ENCODE measurements around the gene RAPH1.

Gene RAPH1

DNA sequence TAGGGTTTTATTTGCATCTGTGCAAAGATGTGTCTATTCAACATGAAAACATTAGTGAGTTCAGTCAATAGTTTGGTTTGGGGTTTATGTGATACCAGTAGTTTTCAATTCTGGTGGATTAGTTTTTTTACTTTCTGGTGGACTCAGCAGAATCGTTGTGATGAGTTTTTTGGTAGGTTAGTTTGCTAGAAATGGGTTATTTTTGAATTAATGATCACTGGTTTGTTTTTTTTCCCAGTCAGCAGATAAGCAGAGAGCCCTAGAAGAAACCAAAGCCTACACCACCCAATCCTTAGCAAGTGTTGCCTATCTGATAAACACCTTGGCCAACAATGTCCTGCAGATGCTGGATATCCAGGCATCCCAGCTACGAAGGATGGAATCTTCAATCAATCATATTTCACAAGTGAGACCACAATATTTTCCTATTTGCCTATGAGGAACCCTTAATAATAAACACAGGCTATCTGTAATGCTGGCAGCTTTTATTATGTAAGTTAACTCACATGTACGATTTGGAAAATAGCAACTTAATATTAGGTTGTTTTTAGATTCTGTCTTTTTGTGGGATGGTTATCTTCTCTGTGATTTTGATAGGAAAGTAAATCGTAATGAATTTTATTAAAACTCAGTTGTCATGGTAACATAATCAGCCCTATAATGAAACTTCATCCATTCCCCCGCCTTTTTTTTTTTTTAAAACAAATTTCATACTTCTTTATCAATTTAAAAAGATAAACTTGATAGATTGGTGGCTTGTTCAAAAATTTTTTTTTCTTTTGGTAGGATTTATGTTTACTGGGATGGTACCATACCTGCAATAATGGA, 168.2 kb downstream of the RAPH1 start:
- no peak overlapping the region for H3K9ac ChIP-seq
- H3K4me3 ChIP-seq (ENCODE audit: low read depth, low read length), result no peak overlapping the region
- H3K4me2 ChIP-seq (ENCODE audit: low read length), result no peak overlapping the region
- peaks cover 25% of the 10 kb centered on the region for H3K79me2 ChIP-seq
- no peak overlapping the region for H2AFZ ChIP-seq
- H3K4me1 ChIP-seq, result no peaks in the 10 kb centered on the region
- no peaks in the 10 kb centered on the region for H3K36me3 ChIP-seq (ENCODE audit: control insufficient read depth, insufficient read depth, low read length)
- no peaks in the 10 kb centered on the region for H3K27me3 ChIP-seq (ENCODE audit: control insufficient read depth, insufficient read depth, low read length)
- H3K9me3 ChIP-seq (ENCODE audit: control insufficient read depth, low read length), result no peaks in the 10 kb centered on the region
- H3K27ac ChIP-seq, result no peak overlapping the region
- TF ChIP-seq, protein P1, sequence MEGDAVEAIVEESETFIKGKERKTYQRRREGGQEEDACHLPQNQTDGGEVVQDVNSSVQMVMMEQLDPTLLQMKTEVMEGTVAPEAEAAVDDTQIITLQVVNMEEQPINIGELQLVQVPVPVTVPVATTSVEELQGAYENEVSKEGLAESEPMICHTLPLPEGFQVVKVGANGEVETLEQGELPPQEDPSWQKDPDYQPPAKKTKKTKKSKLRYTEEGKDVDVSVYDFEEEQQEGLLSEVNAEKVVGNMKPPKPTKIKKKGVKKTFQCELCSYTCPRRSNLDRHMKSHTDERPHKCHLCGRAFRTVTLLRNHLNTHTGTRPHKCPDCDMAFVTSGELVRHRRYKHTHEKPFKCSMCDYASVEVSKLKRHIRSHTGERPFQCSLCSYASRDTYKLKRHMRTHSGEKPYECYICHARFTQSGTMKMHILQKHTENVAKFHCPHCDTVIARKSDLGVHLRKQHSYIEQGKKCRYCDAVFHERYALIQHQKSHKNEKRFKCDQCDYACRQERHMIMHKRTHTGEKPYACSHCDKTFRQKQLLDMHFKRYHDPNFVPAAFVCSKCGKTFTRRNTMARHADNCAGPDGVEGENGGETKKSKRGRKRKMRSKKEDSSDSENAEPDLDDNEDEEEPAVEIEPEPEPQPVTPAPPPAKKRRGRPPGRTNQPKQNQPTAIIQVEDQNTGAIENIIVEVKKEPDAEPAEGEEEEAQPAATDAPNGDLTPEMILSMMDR (IDR thresholded peaks at IDR 0.05), result no peak

DNA sequence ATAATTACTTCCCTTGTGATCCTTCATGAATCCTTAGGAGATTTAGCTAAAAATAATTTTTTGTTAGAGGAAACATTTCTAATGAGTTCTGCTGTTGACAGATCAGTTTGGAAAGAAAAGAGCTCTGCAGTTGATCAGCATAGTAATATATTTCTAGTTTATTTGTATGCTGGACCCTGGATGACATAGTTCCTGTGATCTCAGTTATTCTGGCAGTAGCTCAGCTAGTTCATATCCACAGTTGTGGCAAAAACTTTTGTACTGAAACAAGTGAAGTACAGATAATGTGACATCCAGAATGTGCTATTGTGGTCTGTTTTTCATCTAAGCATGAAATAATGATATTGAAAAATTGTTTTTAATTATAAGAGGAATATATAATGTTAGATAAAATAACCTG, 173.2 kb downstream of the RAPH1 start:
- no peak overlapping the region for H3K4me2 ChIP-seq (ENCODE audit: low read length)
- H3K27ac ChIP-seq, result no peak overlapping the region
- no peak overlapping the region for H2AFZ ChIP-seq
- H3K9me3 ChIP-seq (ENCODE audit: control insufficient read depth, low read length), result no peaks in the 10 kb centered on the region
- H3K27me3 ChIP-seq (ENCODE audit: control insufficient read depth, insufficient read depth, low read length), result no peaks in the 10 kb centered on the region
- no peak overlapping the region for H3K4me3 ChIP-seq (ENCODE audit: low read depth, low read length)
- H3K4me1 ChIP-seq, result no peaks in the 10 kb centered on the region
- TF ChIP-seq, protein P1 (IDR thresholded peaks at IDR 0.05), result no peak
- no peak overlapping the region for H3K9ac ChIP-seq
- peaks cover 34% of the 10 kb centered on the region for H3K79me2 ChIP-seq
- H3K36me3 ChIP-seq (ENCODE audit: control insufficient read depth, insufficient read depth, low read length), result no peaks in the 10 kb centered on the region

DNA sequence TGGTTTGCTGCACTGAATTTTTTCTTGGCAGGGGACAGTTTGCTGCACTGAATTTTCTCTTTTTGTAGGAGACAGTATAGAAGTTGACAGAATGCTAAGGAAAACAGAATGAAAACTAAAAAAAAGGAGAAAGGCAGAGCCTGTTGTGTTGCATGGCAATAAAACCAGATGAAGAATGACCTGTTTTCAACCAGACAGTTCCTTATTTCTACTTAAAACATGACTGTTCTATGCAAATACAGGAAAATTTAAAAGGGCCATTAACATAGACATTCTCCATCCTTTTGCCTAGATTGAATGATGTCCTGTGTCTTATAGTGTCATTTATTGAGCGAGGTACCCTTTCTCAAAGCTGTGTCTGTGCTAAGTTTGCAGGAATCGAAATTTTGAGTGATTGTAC, 173.6 kb downstream of the RAPH1 start:
- H2AFZ ChIP-seq, result no peak overlapping the region
- TF ChIP-seq, protein P1 (IDR thresholded peaks at IDR 0.05), result no peak
- H3K9ac ChIP-seq, result no peak overlapping the region
- no peaks in the 10 kb centered on the region for H3K9me3 ChIP-seq (ENCODE audit: control insufficient read depth, low read length)
- H3K27me3 ChIP-seq (ENCODE audit: control insufficient read depth, insufficient read depth, low read length), result no peaks in the 10 kb centered on the region
- peaks cover 35% of the 10 kb centered on the region for H3K79me2 ChIP-seq
- H3K4me1 ChIP-seq, result no peaks in the 10 kb centered on the region
- H3K36me3 ChIP-seq (ENCODE audit: control insufficient read depth, insufficient read depth, low read length), result no peaks in the 10 kb centered on the region
- H3K27ac ChIP-seq, result no peak overlapping the region
- H3K4me2 ChIP-seq (ENCODE audit: low read length), result no peak overlapping the region
- H3K4me3 ChIP-seq (ENCODE audit: low read depth, low read length), result no peak overlapping the region

DNA sequence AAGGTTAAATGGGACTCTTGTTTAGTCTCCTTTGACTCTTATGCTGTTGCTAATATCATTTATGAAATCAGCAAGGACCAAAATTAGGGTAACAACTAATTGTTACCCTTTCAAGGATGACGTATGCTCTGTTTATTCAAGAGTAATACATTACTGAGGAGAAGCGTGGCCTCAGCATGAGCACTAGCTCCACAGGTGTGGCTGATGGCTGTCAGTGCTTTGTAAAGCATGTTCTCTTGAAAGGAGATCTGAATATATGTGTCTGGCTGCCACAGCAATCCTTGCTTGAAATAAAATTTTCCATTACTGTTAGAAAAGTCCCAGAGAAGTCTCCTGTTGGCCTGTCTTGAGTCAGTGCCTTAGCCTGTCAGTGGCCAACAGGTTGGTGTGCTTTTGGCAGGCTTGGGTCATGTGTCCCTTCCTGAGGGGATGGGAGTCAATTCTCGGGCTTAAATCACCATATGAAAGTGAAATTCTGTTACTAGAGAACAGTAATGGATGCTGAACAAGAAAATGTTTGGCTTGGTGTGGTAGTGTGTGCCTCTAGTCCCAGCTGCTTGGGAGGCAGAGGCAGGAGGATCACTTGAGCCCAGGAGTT, 174.2 kb downstream of the RAPH1 start:
- no peak overlapping the region for H3K4me3 ChIP-seq (ENCODE audit: low read depth, low read length)
- no peaks in the 10 kb centered on the region for H3K4me1 ChIP-seq
- H3K9ac ChIP-seq, result no peak overlapping the region
- TF ChIP-seq, protein P1 (IDR thresholded peaks at IDR 0.05), result no peak
- no peak overlapping the region for H3K27ac ChIP-seq
- H3K36me3 ChIP-seq (ENCODE audit: control insufficient read depth, insufficient read depth, low read length), result no peaks in the 10 kb centered on the region
- H3K4me2 ChIP-seq (ENCODE audit: low read length), result no peak overlapping the region
- H2AFZ ChIP-seq, result no peak overlapping the region
- no peaks in the 10 kb centered on the region for H3K9me3 ChIP-seq (ENCODE audit: control insufficient read depth, low read length)
- H3K79me2 ChIP-seq, result peaks cover 37% of the 10 kb centered on the region
- H3K27me3 ChIP-seq (ENCODE audit: control insufficient read depth, insufficient read depth, low read length), result no peaks in the 10 kb centered on the region

Measured in parathyroid adenoma (tissue), 2 donors.